Measurements from ENCODE around the gene KRTAP5-8. TPM values are rescaled to one million over a fixed set of nuclear protein-coding genes. Genes with fewer than 3 reads are reported as not detected.

Gene KRTAP5-8
- total and polyA plus RNA-seq, 9 of the 15 experiments (the other 6 are each of a cell fraction or from before 2014, with no cell fraction given) = not detected

GRCh38 chr11:71490731-71491390 is 47.0 kb upstream of the KRTAP5-8 start:
- H3K79me2 ChIP-seq (ENCODE audit: control insufficient read depth, insufficient read depth, low read length) = no peaks in the 10 kb centered on the region
- H3K9me1 ChIP-seq (ENCODE audit: control insufficient read depth, insufficient read depth, low read length) = no peaks in the 10 kb centered on the region
- no peak for FAIRE-seq
- H3K27ac ChIP-seq (ENCODE audit: extremely low read depth, low read depth, low read length) = no peak overlapping the region
- intact Hi-C loops (cut with micrococcal nuclease) = no loop called here
- in situ Hi-C loops (cut with MboI) = no loop called here
- POLR2A ChIA-PET = no interaction called here
- H3K4me2 ChIP-seq (ENCODE audit: insufficient read depth, low read length) = no peak overlapping the region
- H4K20me1 ChIP-seq (replicated peaks; ENCODE audit: control insufficient read depth, insufficient read depth, low read length) = no peaks in the 10 kb centered on the region
- no TSS peak for BruUV-seq (replicated peaks)
- CTCF ChIA-PET (ENCODE audit: low intra/inter-chr PET ratio) = no interaction called here
- TF ChIP-seq GMEB1 (CRISPR knock-in tag; IDR thresholded peaks at IDR 0.05) (no peak), PTTG1 (tag; IDR thresholded peaks at IDR 0.05; ENCODE audit: low read depth) (no peak), POLR2B (IDR thresholded peaks at IDR 0.05; ENCODE audit: low read depth, partially characterized antibody) (no peak), STAT5A (IDR thresholded peaks at IDR 0.05; ENCODE audit: borderline replicate concordance, low read length) (no peak), CEBPG (CRISPR knock-in tag; IDR thresholded peaks at IDR 0.05) (no peak), CEBPG (tag; conservative IDR thresholded peaks at IDR 0.05 in 1 of 2, IDR thresholded peaks at IDR 0.05 in 1 of 2) (no peak)
- H3K4me1 ChIP-seq (replicated peaks in 1 of 2; ENCODE audit: control insufficient read depth in 2 of 2, insufficient read depth in 2 of 2, low read length in 2 of 2) = peaks cover 6 to 17% of the 10 kb centered on the region in 2 experiments; a peak in 4 of 5 replicates
- H3K4me3 ChIP-seq = no peak overlapping the region
- no peak for ATAC-seq
- WGBS (ENCODE audit: insufficient coverage, low coverage, missing lambda C conversion rate) = 91% methylated on average over 19 of the region's 28 CpGs
- no peaks in the 10 kb centered on the region for H3K27me3 ChIP-seq (ENCODE audit: control insufficient read depth in 2 of 2, insufficient read depth in 2 of 2, low read length in 2 of 2)
- no peak overlapping the region; a peak in 1 of 4 replicates for H3K9ac ChIP-seq (ENCODE audit: insufficient read depth in 1 of 2, low read depth in 2 of 2, low read length in 2 of 2)
- DNase-seq (ENCODE audit: extremely low read depth in 1 of 4, low spot score in 3 of 4) = no peak
- no peak overlapping the region for H2AFZ ChIP-seq (ENCODE audit: low read depth, low read length)
- H3K9me3 ChIP-seq (replicated peaks; ENCODE audit: control insufficient read depth, insufficient read depth, low read depth, low read length) = no peaks in the 10 kb centered on the region
- peaks cover 40% of the 10 kb centered on the region; the same call in 1 of the 3 replicates for H3K36me3 ChIP-seq (ENCODE audit: control insufficient read depth, insufficient read depth, low read length)
